Glomerular visceral epithelial cell (primary cell): ENCODE data around the gene SHKBP1.

Experiments used
- DNase-seq: peaks from one replicate; pipeline ENCODE4 v3.0.0-alpha.2; 2016; ENCODE audit errors: extremely low spot score

The SHKBP1 gene

GRCh38 chr19:40638327-40638726 is 61.7 kb downstream of the SHKBP1 start:
- DNase-seq, result no peak

- DNase-seq, result no peak
Observed at GRCh38 chr19:40639638-40639982, 62.9 kb downstream of the SHKBP1 start.

GRCh38 chr19:40640744-40641143 is 64.1 kb downstream of the SHKBP1 start:
- no peak for DNase-seq
